Lower leg skin (tissue), 4 donors: Measurements from ENCODE around the gene S100A8. TPM values are rescaled to one million over a fixed set of nuclear protein-coding genes. Genes with fewer than 3 reads are reported as not detected.
A peak's percentile ranks its signal among the peaks of the same experiment; 100 is the strongest.

Experiments used
- DNase-seq, 2 donors: peaks; one replicate each; pipeline ENCODE4 v3.0.0-alpha.2; 2019; ENCODE audit warnings: low spot score in 2 of 2
- H3K4me3 ChIP-seq: fragments of 200-600 bp; sonication (generic); 2 replicates; pipeline ENCODE4 v1.5.1; 2017; ENCODE audit warnings: mild to moderate bottlenecking, low read depth; ENCODE audit not compliant: poor library complexity, severe bottlenecking
- POLR2A ChIP-seq, 2 donors: fragments of 450-650 bp; IDR thresholded peaks; one replicate each; pipeline ENCODE4 v1.6.1; 2016 to 2017; ENCODE audit warnings: antibody characterized with exemption in 2 of 2, mild to moderate bottlenecking in 1 of 2, moderate library complexity in 1 of 2
- WGBS, 2 donors: methylation state at CpG; one replicate each; pipeline ENCODE4 v1.1.5; 2018; 5-methylcytosine and 5-hydroxymethylcytosine counted together
- intact Hi-C: fragments of 100-400 bp; cut with DNase I; formaldehyde crosslinking; loops from one replicate; pipeline ENCODE4 v1.15.0; 2023; ENCODE audit warnings: low total_unique reads
- total RNA-seq, 4 donors: library from RNA; depleted of rRNA; stranded (reverse); fragments of >200 nt; gene quantifications; one replicate each; pipeline ENCODE4 v1.1.0, GENCODE V29; 2016
- TF ChIP-seq, protein P1 (sequence below), 3 donors: fragments of 450-650 bp; IDR thresholded peaks; one replicate each; pipeline ENCODE4 v1.5.1; 2016; ENCODE audit warnings: antibody characterized with exemption in 3 of 3, mild to moderate bottlenecking in 3 of 3, moderate library complexity in 2 of 3

Gene S100A8
- total RNA-seq, 4 donors from 2014 or later = 1.3 to 14.3 (median 6.0) TPM

DNA sequence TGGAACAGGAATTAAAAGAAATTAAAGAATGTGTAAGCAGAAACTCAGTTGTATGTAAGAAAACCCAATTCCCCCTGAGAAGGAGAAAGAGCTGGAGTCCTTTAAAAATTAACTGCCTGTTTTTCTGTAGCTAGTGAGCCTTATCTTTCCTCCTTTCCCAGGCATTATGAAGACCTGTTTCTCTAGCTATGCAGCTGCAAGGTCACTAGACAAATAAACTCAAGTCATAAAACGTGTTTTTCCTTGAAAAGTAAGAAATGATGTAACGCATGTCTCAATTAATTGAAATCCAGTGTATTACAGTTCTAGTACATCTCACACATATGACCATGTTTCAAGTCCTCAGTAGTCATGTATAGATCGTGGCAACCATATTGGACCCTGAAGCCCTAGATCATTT, 20.7 kb downstream of the S100A8 start:
- DNase-seq = no peak
- no peak overlapping the region for H3K4me3 ChIP-seq
- 82% methylated on average over 3 of the region's 3 CpGs for WGBS, 2 donors
- intact Hi-C loops = no loop called here
- no peak for TF ChIP-seq POLR2A (IDR thresholded peaks at IDR 0.05)
- TF ChIP-seq, protein P1, sequence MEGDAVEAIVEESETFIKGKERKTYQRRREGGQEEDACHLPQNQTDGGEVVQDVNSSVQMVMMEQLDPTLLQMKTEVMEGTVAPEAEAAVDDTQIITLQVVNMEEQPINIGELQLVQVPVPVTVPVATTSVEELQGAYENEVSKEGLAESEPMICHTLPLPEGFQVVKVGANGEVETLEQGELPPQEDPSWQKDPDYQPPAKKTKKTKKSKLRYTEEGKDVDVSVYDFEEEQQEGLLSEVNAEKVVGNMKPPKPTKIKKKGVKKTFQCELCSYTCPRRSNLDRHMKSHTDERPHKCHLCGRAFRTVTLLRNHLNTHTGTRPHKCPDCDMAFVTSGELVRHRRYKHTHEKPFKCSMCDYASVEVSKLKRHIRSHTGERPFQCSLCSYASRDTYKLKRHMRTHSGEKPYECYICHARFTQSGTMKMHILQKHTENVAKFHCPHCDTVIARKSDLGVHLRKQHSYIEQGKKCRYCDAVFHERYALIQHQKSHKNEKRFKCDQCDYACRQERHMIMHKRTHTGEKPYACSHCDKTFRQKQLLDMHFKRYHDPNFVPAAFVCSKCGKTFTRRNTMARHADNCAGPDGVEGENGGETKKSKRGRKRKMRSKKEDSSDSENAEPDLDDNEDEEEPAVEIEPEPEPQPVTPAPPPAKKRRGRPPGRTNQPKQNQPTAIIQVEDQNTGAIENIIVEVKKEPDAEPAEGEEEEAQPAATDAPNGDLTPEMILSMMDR (IDR thresholded peaks at IDR 0.05) = no peak

DNA sequence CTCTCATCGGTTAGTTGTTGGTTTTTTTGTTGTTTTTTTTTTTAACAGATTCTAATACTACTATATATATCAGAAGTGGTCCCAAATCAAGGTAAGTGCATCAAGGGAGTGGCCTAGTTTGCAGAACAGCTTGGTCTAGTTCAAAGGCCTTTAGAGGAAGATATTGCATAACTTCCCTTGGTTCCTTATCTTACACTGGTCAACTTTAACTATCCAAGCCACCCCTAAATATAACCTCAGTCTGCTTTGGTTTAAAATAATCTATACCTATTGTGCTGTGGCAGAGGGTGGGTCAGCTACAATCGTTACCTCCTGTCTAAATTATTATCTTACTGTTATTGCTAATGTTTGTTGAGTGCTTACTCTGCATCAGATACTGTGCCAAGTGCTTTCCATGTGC, 22.4 kb downstream of the S100A8 start:
- DNase-seq = no peak

GRCh38 chr1:153367090-153367489, 23.8 kb downstream of the S100A8 start:
- peak in 1 of 2 donors; percentile 2 for DNase-seq
- intact Hi-C loops = no loop called here
- WGBS, 2 donors = 66 to 67% methylated on average over 2 of the region's 2 CpGs

More for the DNA sequence above, 22.4 kb downstream of the S100A8 start:
- 75 to 78% methylated on average over 2 of the region's 2 CpGs for WGBS, 2 donors
- no peak for TF ChIP-seq POLR2A (IDR thresholded peaks at IDR 0.05)
- TF ChIP-seq, protein P1 (IDR thresholded peaks at IDR 0.05) = no peak
- no peak overlapping the region for H3K4me3 ChIP-seq
- intact Hi-C loops = no loop called here

GRCh38 chr1:153366261-153366660, 24.6 kb downstream of the S100A8 start:
- no peak overlapping the region for H3K4me3 ChIP-seq
- DNase-seq = peak in 1 of 2 donors; percentile 63
- 73 to 78% methylated on average over 6 of the region's 6 CpGs for WGBS, 2 donors
- intact Hi-C loops = no loop called here
- TF ChIP-seq POLR2A (IDR thresholded peaks at IDR 0.05) = no peak
- TF ChIP-seq, protein P1 (IDR thresholded peaks at IDR 0.05) = no peak

More at GRCh38 chr1:153367090-153367489, 23.8 kb downstream of the S100A8 start:
- TF ChIP-seq POLR2A (IDR thresholded peaks at IDR 0.05) = no peak
- TF ChIP-seq, protein P1 (IDR thresholded peaks at IDR 0.05) = no peak
- H3K4me3 ChIP-seq = no peak overlapping the region

DNA sequence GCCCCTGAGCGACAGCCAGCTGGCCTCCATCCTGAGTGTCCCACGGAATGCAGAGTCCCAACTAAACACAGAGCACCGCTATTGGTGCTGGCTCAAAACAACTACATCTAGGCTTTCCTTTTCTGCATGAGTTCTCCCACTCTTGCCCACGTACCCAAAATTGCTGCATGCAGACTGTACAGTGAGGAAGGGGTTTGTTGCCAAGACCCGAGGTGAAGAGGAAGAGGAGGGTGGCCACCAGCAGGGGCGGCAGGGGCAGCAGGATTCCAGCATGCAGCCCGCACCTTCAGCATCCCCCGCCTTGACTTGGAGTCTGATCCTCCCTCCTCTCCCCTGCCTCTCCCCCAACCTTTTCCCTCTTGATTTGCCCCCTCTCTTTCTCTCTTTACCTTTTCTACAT, 25.2 kb downstream of the S100A8 start:
- TF ChIP-seq, protein P1 (IDR thresholded peaks at IDR 0.05) = no peak
- no peak for TF ChIP-seq POLR2A (IDR thresholded peaks at IDR 0.05)

More for the DNA sequence above, 25.2 kb downstream of the S100A8 start:
- 57 to 61% methylated on average over 8 of the region's 8 CpGs for WGBS, 2 donors
- H3K4me3 ChIP-seq = no peak overlapping the region
- intact Hi-C loops = no loop called here
- peak in 1 of 2 donors; percentile 37 for DNase-seq
